DMS79 (cell line): ENCODE results near the gene TUBB2B.

Experiments
- DNase-seq: peaks from one replicate; lab custom pipeline; 2025; lab: John Stamatoyannopoulos, UW

Gene TUBB2B

DNA sequence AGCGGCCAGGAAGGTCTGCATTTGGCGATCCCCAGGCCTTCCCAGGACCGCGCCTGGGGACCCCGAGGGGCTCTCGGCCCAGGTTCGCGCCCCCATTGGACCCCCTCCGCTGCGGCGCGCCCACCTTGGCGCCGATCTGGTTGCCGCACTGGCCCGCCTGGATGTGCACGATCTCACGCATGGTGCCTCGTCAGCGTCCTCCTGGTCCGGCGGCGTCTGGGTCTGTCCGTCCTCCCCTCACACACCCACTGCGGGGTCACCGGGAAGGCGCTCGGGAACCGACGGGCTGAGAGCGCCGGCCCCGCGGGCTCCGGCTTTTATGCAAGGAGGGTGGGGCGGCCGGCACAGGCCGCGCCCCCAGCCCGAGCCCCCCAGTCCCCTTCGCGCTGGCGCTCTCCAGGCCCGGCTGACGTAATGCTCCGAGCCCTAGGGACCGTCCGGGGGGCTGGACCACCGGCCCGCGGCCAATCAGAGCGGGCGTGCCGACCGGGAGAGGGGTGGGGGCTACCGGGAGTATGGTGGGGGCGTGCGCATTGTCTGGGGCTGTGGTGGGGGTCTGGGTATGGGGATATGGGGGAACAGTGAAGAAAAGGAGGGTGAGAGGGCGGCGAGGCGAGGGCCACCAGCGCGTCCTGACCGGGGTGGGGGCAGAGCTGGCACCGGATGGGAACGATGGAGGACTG lies at the start of gene TUBB2B:
Gene TUBB2B (minus strand): TSS at position 291 of the 683 bp plus-strand sequence. CDS start 110 bp downstream, at position 181.
- DNase-seq: peak; percentile 77

DNA sequence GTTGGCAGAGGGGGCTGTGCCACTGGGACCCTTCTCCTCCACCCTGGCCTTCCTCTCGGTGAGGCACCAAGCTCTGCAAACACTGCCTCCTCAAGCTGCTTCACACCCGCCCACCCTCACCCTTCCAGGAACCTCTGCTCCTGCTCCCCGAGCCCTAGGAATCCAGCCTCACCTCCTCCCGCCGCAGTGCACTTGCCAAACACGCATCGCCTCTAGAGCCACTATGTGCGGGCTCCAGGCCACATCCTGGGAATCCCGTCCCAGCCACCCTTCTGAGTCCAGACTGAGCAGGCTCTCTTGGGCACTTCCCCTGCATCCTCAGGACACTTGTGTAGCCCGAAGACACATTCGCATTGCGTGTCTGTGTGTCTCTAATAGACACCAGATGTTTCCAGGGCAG lies 49.8 kb upstream of the TUBB2B start:
- DNase-seq: no peak

DNA sequence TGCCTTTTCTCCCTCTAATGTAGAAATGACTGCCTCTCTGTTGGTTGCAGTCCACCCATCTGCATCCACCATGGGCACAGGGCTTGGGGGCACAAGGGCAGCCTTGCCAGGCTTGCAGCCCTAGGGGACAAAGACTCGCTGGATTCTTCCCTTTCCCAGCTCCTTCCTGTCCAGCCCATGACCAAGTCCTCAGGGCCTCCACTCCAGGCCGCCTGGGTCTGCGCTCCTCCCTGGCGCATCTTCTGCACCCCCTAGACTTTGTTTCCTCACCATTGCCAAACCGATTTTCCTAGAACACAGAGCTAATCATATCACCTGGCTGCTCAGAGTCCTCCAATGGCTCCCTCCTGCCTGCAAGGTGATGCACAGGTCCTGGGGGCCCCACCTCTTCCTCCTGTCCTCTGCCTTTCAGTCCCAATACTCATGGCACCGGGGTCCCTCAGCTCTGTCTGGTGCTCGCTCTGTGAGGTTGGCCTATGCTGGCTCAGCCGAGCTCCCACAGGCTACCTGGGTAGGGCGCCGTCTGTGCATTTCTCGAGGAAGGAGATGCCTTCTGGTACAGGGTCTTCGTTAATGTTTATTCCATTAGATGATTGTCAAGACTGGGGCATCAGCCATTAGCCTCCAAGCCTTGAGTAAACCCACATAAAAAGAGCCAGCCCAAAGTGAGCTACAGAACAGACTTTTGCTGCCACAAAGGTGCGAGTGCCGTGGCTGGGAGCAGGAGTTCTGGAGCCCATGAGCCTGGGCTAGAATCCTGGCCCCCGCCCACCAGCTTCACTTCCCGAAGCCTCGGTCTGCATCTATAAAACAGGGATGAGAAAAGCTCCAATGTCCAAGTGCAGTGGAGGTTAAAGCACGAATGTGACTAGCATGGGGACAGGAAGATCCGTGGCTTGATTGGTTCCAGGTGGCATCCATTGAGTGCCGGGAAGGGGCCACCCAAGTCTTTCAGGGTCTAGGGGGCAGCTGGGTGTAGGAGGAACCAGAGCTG lies 49.0 kb upstream of the TUBB2B start:
- no peak for DNase-seq

DNA sequence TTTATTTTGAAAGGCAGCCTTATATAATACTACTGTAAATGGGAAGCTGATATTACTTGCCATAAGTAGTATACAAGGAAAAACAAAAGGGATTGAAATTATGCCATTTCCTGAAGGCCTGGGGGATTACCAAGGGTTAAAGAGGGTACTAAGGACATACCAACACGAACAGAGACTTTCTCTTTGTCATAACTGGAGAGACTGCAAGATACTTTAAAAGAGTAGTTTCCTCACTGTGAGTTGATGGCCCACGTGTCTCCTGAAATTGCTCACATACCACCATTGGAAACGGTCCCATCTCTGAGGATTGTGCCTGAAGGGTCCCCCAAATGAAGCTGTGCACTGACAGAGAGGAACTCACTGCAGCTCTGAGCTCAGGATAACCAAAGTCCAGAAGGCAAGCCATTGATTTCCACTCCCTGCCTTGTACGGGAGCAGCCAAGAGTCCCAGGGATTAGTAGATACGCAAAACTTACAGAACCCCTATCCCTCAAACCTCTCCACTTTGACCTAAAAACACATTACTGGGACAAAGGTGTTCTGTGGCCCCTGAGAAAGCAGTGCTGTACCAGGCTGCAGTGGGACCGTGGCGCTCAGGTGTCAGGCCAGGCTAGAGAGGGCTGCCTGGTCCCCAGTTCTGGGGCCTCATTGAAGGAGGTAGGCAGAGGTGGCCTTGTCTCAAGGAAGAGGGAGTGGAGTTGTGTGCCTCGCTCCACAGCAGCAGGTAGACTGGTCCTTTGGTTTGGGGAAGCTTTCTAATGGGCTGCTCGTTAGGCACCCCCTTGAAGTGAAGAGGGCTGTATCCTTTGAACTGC lies 46.5 kb upstream of the TUBB2B start:
- no peak for DNase-seq

DNA sequence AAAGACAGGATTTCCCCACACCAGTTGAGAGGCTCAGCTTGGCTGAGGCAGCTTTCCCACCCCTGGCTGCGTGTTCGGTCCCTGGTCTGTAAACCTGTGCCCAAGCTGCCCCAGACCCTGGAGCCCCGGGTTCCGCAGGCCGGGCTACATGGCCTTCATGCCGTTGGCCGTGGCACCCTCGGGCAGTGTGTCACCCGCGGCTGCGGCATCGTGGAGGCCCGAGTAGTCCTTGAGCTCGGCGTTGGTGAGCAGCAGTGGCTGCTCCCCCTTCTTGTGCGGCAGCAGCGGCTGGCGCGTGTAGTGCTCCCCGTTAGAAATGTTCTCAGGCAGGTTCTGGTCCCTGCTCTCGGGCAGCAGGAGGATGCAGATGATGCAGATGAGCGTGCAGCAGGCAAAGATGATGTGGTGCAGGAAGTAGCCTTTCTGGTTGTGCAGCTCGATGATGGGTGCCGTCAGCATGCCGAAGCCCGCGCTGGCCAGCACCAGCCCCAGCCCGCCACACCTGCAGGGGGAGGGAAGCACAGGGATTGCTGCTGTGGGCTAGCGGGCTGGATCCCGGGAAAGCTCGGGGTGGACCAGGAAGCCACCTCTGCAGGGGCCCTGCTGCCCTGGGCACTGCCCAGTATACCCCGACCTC lies 45.6 kb upstream of the TUBB2B start:
- DNase-seq: no peak

DNA sequence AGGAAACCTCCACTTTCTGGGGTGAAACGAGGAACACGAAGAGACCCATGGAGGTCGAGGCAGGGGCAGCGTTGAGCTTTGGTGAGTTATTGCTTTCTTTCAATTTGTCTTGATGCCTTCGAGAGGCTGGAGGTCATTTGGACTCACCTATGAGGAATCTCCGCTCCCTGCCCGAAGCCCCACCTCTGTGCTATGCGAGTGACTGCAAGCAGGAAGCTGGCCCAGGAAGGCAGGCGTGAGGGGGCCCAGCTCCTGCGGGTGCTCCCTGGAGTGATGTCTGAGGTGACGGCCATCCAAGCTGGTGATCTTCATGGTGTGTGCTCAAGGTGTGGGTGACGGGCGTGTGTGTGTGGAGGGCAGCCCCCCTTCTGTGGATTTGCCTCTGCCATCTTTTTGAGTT lies 44.3 kb upstream of the TUBB2B start:
- no peak for DNase-seq

DNA sequence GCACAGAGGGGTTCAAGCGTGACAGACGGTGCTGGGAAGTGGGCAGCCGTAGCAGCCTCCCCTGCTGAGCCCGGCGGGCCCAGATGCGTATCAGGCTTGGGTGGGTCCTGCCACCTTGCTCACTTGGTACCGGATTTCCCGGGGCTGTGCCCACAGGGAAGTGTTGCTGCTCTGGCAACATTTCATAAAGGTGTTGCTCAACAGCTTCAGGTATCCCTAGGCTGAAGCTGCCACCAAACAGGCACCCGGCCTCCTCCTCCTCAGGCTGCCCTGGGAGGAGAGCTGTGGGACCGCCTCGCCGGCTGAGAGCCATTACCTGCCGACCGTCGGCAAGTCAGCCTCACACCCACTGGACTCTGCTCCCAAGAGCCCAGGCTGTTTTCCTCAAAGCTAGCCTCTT lies 42.8 kb upstream of the TUBB2B start:
- DNase-seq: no peak

DNA sequence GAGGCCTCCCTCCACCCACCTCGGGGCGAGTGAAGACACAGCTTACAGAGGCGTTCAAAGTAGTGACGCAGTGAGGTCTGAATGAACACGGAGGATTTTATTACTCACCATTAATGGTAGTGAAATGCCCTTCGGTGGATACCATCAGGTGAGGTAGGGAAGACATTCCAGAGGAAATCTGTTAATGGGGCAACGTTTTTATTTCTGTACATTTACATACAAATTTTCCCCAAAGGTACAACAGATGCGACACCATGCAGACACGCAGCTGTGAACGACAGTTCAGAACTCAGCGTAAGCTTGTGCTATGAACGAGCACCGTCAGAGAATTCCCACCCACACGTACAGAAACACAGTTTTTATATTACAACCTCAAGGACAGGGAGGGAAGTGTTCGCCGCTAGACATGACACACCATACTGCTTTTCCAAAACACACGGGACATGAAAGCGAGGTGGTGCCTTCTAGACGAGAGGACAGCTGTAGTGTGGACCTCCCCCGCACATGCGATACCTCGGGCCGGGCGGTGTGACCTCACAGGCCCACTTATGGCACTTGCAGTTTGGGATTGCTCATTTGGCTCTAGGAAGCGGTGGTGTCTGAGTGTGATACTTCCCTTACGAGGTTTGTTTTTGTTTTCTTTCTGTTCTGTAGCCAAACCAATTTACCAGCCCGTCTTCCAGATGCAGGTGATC lies 42.0 kb upstream of the TUBB2B start:
- DNase-seq: no peak

DNA sequence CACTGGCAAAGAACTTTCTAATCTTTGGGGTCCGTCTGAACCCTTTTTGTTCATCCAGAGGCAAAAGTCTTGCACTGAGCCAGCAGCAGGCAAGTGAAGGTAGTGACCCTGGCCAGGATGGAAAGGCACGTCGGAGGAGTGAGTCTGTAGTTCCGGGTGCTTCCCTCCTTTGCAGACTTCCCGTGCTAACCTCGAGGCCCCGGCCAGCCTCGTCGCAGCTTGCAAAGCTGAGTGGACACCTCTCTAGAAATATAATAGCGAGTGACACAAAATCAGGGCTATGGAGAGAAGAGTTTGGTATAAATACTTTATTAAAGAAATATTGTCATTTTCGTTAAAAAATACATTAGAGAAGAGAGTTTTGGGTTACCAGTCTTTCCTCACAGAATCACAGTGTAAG lies 41.2 kb upstream of the TUBB2B start:
- DNase-seq: no peak

DNA sequence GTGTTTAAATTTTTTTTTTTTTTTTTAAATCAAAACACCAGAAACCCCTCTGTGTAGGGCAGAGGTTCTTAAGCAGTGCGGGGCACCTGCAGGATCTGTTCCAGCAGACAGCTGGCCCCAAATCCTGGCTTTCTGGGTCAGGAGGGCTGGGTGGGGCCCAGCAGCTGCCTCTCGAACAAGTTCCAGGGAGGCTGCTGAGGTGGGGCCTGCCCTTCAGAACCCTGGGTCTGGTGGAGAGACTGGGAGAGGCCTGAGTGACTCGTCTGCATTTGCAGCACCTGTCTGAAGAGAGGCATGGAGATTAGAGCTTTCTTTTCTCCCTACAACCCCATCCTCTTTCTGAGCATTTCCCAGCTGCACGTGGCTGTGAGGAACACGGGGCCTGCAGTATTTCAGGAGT lies 39.7 kb upstream of the TUBB2B start:
- DNase-seq: no peak

DNA sequence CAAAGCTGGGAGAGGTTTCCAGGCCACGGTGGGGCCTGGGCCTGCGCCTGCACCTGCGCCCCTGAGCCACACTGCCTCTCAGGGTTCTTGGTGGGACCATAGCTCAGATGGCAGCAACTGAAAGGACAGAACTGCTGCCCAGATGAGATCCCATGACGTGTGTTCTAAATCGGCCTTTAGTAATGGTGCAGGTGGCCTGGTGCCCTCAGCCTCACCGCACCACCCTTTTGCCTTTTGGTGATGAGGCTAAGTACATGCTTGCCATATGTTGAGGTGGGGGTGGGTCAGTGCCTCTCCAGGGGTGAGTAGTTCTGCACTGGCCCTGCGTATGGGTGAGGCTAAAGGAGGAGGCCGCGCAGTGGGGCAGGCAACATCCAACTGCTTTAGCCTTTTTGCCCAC lies 38.7 kb upstream of the TUBB2B start:
- DNase-seq: no peak

DNA sequence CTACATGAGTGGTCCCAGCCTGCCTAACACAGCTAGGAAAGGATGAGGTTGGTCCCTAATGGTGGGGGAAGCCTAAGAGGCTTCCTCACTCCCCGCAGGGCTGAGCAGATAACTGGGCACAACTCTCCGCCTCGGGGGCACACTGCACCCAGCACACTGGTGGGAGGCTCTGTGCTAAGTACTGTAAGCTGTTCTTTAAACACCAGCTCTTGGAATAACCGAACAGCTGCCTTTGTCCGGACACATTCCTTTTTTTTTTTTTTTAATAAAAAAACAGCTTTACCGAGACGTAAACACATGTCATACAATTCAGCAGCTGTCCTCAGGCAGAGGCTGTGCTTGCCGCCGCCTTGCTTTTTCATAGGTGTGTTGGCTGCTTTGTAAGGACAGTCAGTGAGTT lies 38.2 kb upstream of the TUBB2B start:
- no peak for DNase-seq

DNA sequence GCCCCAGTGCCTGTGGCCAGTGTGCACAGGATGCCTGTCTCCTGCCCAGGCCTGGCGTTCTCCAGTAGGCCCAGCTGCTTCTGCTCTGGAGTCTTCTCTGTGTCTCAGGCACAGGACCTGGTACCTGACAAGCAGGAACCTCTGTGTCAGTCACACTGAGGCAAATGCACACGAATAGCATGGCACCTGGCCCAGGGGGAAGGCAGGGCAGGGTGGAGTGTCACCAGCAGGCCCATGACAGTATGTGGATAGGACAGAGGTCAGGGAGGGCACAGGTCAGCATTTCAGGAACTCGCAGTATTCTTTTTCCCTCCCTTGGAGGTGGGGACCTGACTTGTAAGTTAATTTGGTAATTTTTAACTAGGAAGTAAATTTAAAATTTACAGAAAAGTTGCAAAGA lies 36.9 kb upstream of the TUBB2B start:
- DNase-seq: no peak

DNA sequence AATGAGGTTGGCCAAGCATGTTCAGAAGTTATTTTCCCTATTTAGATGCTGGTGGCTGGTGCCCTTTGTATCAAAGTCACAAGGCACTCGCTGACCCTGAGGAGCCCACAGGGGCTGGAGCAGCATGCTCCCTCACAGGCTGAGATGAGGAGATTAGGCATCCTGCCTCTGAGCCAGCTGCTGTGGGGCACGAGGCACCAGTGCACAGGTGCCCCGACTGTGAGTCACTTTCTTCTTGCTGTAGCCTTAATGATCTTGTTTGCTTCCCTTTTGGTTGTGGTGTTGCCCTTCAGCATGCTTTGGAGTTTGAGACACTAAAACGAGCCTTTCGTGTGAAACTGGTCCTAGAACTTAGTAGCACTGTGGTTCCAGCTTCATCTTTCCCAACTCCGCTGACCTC lies 35.6 kb upstream of the TUBB2B start:
- DNase-seq: no peak

DNA sequence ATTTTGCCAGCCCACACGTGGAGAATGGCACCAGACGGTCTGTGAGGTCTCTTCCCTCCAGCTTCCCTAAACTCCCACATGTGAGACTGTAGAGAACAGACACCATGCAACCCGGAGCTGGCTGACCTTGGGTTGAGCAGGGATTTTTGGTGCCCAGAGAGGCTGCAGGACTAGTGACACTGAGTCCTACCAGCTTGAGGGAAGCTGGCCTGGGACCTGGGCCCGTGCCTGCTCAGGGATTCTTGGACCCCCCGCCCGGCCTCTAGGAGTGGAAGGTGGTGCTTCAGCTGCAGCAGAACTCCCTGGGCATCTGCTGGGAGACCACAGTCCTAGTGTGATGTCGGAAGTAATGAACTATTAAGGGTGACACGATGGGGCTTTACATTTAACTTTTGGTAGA lies 34.5 kb upstream of the TUBB2B start:
- no peak for DNase-seq

DNA sequence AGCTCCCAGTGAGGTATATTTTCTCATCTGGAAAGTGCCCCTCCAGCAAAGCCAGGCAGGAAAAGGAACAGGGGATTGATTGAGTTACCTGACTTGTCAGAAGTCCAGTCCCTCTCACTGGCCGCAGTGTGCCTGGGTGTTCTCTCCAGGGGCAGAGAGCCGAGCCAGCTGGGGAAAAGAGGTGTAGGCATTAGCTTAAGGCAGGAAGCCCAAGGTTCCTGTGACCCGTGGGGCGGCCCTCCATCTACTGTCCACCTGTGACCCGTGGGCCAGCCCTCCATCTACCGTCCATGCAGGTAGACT lies 34.0 kb upstream of the TUBB2B start:
- DNase-seq: no peak

DNA sequence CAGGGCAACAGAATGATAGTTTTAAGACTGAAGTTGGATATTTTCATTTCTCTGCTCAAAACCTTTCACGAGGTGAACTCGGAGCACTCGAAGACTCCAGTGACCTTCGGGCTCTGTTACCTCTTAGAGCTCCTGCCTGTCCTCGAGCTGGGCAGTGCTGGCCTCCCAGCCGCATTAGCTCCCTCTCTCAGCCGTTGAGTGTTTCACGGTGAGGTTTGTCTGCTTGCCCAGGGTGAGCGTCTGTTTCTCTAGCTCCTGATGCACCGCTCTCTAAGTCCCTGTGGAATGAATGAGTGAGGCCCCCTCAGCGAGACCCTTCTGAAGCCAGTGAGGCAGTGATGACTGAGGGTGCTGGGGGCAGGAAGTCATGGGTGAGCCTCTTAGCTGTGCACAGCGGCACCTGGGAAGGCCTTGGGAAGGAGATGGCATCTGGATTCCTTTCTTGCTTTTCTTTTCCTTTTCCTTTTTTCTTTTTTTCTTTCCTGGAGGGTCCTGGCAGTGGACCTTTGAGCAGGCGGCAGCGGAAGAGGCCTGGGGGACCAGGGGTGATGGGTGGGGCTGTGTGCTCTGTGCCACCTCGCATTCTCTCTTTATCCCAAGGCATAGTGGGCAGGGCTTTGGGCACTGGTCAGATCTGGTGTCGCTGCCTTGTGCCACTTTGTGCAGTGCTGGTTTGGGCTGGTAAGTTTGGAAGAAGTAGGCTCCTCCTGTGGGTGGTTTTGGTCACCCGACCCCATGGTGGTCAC lies 33.5 kb upstream of the TUBB2B start:
- DNase-seq: no peak

DNA sequence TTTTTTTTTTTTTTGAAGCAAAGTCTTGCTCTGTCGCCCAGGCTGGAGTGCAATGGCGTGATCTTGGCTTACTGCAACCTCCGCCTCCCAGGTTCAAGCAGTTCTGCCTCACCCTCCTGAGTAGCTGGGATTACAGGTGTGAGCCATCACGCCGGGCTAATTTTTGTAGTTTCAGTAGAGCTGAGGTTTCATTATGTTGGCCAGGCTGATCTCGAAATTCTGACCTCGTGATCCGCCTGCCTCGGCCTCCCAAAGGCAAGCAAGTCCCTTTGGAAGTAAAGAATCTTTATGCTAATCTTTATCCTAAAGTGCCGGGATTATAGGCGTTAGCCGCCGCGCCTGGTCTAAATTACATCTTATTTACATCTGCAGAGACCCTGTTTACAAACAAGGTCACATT lies 32.8 kb upstream of the TUBB2B start:
- no peak for DNase-seq

DNA sequence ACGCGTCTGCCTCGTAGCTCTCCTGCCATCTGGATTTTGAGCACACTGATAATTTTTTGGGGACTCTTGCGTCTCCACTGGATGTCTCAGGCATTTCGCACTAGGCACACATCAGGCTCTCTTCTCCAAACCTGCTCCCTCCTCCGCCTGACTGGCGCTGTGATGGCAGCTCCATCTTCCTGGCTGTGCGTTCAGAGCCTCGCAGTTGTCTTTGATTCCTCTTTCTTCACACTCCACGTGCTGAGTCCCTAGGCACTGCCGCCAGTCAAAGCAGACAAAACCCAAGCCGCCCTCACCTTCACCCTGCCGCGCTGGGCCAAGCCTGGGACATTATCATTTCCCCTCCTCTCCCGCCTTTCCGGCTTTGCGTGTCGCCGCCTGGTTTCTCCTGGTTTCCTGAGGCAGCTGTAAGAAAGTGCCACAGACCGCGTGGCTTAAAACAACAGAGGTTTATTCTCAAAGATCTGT lies 32.1 kb upstream of the TUBB2B start:
- no peak for DNase-seq

DNA sequence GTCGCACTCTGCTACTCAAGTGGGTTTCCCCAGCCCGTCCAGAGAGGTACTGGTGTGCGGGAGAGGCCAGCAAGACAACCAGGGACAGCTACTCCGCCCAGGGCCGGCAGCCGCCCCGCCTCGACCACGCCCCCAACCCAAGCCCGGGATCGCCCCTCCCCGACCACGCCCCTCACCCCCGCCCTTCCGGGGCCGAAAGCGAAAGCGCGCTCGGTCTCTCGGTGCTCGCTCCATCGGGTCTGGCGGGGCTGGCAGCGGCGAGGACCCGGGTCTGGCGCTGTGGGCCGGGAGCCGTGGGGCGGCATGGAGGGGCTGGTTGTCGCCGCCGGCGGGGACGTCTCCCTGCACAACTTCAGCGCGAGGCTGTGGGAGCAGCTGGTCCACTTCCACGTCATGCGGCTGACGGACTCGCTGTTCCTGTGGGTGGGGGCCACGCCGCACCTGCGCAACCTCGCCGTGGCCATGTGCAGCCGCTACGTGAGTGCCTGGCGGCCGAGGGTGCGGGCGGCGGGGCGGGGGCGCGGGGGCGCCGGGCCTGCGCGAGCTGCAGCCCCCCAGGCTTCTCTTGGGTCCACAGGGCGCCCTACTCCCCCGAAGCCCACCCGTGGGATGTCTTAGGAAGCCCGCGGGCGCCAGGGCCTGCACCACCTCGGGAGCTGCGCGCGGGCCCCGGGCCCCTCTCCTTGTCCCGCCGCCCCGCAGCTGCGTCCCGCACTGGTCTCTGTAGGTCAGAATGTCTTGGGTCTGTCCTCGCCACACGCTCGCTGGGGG lies 31.5 kb upstream of the TUBB2B start, which contains the start of gene PSMG4:
Gene PSMG4 (plus strand): TSS at position 228 of the 771 bp plus-strand sequence. CDS start 76 bp downstream, at position 304.
- DNase-seq: peak; percentile 28
